OCI-M2 (cell line): ENCODE measurements around the gene ALG13.
"Not testable (repeated sequence)": the region's sequence is repeated elsewhere in the genome, so short reads cannot be mapped to it uniquely, and the experiment has no call there.

ENCODE experiments used
- DNase-seq: peaks from one replicate; lab custom pipeline; 2025; ENCODE audit not compliant: unreplicated experiment; lab: John Stamatoyannopoulos, UW

The ALG13 gene

DNA sequence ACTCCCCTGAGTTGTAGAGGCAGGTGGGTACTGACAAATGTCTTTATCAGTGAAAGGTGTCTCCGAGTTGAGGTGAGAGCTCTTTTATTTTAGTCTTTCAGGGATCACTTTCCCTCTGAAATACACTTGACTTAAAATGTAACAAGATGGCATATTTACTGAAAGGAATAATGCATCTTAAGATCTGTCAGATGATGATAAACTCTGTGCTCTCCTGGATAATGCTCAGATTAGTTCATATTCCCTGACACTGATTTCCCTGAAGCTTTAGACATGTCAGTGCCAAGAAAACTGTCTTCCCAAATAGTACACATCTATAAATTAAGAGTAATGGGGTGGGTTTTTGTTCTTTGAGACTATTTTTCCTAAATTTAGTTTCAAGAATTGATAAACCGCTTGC lies 75.5 kb downstream of the ALG13 start:
- DNase-seq: no peak

DNA sequence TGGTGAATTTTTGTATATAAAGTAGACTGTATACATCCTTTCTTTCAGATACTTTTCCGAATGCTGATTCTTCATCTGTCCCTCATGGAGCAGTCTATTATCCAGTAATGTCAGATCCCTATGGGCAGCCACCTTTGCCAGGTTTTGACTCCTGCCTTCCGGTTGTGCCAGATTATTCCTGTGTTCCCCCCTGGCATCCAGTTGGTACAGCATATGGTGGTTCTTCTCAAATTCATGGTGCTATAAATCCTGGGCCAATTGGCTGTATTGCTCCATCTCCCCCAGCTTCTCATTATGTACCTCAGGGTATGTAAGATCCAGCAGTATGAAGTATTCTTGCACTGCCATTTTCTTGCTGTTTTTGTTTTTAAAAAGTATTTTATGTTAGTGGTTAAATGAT lies 78.7 kb downstream of the ALG13 start:
- no peak for DNase-seq

- no peak for DNase-seq
These were observed 80.7 kb downstream of the ALG13 start for GRCh38 chrX:111761578-111762135.

DNA sequence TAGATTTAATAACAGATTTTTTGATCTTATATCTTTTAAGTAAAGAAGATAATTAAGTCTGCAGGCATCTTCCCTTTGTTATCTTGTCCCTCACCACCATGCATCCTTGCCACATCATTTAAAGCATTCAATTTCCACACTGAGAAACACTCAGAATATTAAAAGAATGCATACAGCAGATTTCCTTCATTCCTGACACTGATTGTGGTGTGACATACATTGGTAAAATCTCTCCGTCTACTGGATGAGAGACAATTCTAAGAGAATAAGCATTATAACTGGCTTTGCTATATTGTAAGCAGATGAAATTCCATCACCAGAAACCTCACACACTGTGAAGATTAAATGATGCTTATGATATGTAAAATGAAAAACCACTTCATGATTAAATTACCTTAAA lies 97.6 kb downstream of the ALG13 start:
- no peak for DNase-seq

DNA sequence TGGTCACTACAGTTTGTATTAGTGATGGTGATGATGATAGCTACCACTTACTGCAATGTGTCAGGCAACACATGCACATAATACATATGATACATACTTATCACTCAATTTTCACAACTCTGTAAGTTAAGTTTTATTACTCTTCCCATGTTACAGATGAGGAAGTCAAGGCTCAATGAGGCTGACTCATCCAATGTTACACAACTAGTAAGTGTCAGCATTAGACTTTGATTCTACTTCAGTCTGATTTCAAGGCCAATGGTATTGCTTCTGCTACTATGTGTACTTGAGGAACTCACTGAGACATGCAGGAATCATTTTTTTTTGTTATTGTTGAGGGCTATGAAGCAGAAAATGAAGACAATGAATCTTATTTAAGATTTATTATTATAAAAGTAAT lies 98.6 kb downstream of the ALG13 start:
- no peak for DNase-seq

- DNase-seq: no peak
These were observed 103.7 kb downstream of the ALG13 start for GRCh38 chrX:111784667-111785066.

GRCh38 chrX:111790054-111790453 lies 109.1 kb downstream of the ALG13 start:
- not testable (repeated sequence) for DNase-seq
